GM19240 (cell line): ENCODE data around the gene COIL.
"Not testable (repeated sequence)": the region's sequence is repeated elsewhere in the genome, so short reads cannot be mapped to it uniquely, and the experiment has no call there.

Experiments
- DNase-seq: peaks from one replicate; pipeline ENCODE4 v3.0.0; 2011; ENCODE audit warnings: low spot score; ENCODE audit not compliant: insufficient read length

COIL gene

GRCh38 chr17:56960596-56961538, at the start of gene COIL:
TSS of gene COIL (minus strand) at chr17:56961050. CDS start at chr17:56961019, 31 bp downstream.
- peak; percentile 77 for DNase-seq

GRCh38 chr17:57010487-57010886, 49.6 kb upstream of the COIL start:
- no peak for DNase-seq

- peak; percentile 32 for DNase-seq
These were observed 49.0 kb upstream of the COIL start for GRCh38 chr17:57009737-57010445.

GRCh38 chr17:57008958-57009357, 48.1 kb upstream of the COIL start:
- DNase-seq = no peak

GRCh38 chr17:57006040-57006439, 45.2 kb upstream of the COIL start:
- DNase-seq = no peak

- DNase-seq = peak; percentile 24
These were observed 44.2 kb upstream of the COIL start for GRCh38 chr17:57004944-57005579.

- no peak for DNase-seq
These were observed 42.1 kb upstream of the COIL start for GRCh38 chr17:57002904-57003303.

- DNase-seq = no peak
These were observed 40.7 kb upstream of the COIL start for GRCh38 chr17:57001541-57001940.

- no peak for DNase-seq
These were observed 36.5 kb upstream of the COIL start for GRCh38 chr17:56997313-56997712.

GRCh38 chr17:56995766-56996165, 34.9 kb upstream of the COIL start:
- DNase-seq = no peak

- no peak for DNase-seq
These were observed 33.4 kb upstream of the COIL start for GRCh38 chr17:56994009-56994792.

GRCh38 chr17:56992364-56992763, 31.5 kb upstream of the COIL start:
- no peak for DNase-seq

GRCh38 chr17:56988901-56989572, 28.2 kb upstream of the COIL start:
- DNase-seq = no peak

GRCh38 chr17:56987283-56987834, 26.5 kb upstream of the COIL start:
- no peak for DNase-seq

GRCh38 chr17:56985371-56986162, 24.7 kb upstream of the COIL start:
- DNase-seq = no peak

GRCh38 chr17:56983366-56983765, 22.5 kb upstream of the COIL start:
- DNase-seq = no peak

GRCh38 chr17:56982312-56982711, 21.5 kb upstream of the COIL start:
- DNase-seq = no peak

- DNase-seq = not testable (repeated sequence)
These were observed 19.7 kb upstream of the COIL start for GRCh38 chr17:56980526-56980925.

- DNase-seq = no peak
These were observed 18.2 kb upstream of the COIL start for GRCh38 chr17:56979091-56979480.
